ENCODE data around the gene COX8A. TPM values are rescaled to one million over a fixed set of nuclear protein-coding genes. Genes with fewer than 3 reads are reported as not detected.

The COX8A gene
- total and polyA plus RNA-seq, 2 of the 13 experiments (the other 11 are each of a cell fraction or from before 2014, with no cell fraction given), result 202 to 406 TPM

DNA sequence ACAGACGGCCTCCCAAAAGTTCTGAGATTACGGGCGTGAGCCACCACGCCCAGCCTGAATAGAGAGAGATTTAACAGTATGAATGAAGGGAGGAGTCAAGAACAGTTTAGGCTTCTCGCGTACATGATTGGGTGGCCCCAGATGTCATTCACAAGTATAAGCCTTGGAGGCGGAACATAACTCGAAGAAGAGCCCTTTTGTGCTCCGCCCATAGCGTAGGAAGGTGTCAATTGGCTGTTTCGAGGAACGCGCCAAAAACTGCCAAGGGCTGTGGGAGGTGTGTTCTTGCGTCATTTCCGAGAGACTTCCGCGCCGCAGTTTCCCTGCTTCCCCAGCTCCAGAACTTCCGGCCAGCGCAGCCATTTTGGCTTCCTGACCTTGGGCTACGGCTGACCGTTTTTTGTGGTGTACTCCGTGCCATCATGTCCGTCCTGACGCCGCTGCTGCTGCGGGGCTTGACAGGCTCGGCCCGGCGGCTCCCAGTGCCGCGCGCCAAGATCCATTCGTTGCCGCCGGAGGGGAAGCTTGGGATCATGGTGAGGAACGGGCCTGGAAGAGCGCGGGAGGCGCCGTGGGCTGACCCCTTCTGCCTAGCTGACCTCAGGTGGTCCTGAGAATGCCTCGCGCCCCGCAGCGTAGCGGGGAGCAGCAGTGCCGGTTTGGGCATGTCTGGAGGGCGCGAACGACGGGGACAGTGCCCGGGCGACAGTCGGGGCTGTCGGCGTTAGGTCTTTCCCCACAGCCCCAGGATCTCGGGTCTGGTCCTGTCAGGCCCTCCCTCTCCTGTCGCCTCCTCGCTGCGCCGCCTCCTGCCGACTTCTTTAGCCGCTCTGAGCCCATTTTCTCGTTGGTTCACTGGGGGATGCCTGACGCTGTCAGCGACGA is at the start of gene COX8A (continued):
- TF ChIP-seq, protein P1, sequence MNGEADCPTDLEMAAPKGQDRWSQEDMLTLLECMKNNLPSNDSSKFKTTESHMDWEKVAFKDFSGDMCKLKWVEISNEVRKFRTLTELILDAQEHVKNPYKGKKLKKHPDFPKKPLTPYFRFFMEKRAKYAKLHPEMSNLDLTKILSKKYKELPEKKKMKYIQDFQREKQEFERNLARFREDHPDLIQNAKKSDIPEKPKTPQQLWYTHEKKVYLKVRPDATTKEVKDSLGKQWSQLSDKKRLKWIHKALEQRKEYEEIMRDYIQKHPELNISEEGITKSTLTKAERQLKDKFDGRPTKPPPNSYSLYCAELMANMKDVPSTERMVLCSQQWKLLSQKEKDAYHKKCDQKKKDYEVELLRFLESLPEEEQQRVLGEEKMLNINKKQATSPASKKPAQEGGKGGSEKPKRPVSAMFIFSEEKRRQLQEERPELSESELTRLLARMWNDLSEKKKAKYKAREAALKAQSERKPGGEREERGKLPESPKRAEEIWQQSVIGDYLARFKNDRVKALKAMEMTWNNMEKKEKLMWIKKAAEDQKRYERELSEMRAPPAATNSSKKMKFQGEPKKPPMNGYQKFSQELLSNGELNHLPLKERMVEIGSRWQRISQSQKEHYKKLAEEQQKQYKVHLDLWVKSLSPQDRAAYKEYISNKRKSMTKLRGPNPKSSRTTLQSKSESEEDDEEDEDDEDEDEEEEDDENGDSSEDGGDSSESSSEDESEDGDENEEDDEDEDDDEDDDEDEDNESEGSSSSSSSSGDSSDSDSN (CRISPR knock-in tag; IDR thresholded peaks at IDR 0.05), result peak; percentile 78; the same call in 1 of the 2 replicates
- TF ChIP-seq ESRRA (CRISPR knock-in tag; IDR thresholded peaks at IDR 0.05; ENCODE audit: low read depth), result peak; percentile 87
- peak; percentile 78 for TF ChIP-seq TGIF2 (CRISPR knock-in tag; IDR thresholded peaks at IDR 0.05)
- TF ChIP-seq FOXA1 (IDR thresholded peaks at IDR 0.05), result no peak
- no peak for TF ChIP-seq FOXA1 (CRISPR knock-in tag; IDR thresholded peaks at IDR 0.05)
- TF ChIP-seq MEF2D (CRISPR knock-in tag; IDR thresholded peaks at IDR 0.05), result 0 out of 2 replicates have a peak, but pooled peaks have one; percentile 15
- TF ChIP-seq ZNF431 (CRISPR knock-in tag; IDR thresholded peaks at IDR 0.05; ENCODE audit: borderline replicate concordance, low read depth), result peak; percentile 90
- TF ChIP-seq, protein P2, sequence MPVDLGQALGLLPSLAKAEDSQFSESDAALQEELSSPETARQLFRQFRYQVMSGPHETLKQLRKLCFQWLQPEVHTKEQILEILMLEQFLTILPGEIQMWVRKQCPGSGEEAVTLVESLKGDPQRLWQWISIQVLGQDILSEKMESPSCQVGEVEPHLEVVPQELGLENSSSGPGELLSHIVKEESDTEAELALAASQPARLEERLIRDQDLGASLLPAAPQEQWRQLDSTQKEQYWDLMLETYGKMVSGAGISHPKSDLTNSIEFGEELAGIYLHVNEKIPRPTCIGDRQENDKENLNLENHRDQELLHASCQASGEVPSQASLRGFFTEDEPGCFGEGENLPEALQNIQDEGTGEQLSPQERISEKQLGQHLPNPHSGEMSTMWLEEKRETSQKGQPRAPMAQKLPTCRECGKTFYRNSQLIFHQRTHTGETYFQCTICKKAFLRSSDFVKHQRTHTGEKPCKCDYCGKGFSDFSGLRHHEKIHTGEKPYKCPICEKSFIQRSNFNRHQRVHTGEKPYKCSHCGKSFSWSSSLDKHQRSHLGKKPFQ (CRISPR knock-in tag; IDR thresholded peaks at IDR 0.05; ENCODE audit: insufficient replicate concordance), result peak; percentile 17
- 0 out of 2 replicates have a peak, but pooled peaks have one; percentile 33 for TF ChIP-seq KLF13 (CRISPR knock-in tag; IDR thresholded peaks at IDR 0.05)
- no peak for TF ChIP-seq WIZ (CRISPR knock-in tag; IDR thresholded peaks at IDR 0.05)
- no peak for TF ChIP-seq ZNF652 (CRISPR knock-in tag; IDR thresholded peaks at IDR 0.05; ENCODE audit: borderline replicate concordance, low read depth)
- TF ChIP-seq TBX2 (CRISPR knock-in tag; IDR thresholded peaks at IDR 0.05; ENCODE audit: borderline replicate concordance), result peak; percentile 66
- TF ChIP-seq, protein P3, sequence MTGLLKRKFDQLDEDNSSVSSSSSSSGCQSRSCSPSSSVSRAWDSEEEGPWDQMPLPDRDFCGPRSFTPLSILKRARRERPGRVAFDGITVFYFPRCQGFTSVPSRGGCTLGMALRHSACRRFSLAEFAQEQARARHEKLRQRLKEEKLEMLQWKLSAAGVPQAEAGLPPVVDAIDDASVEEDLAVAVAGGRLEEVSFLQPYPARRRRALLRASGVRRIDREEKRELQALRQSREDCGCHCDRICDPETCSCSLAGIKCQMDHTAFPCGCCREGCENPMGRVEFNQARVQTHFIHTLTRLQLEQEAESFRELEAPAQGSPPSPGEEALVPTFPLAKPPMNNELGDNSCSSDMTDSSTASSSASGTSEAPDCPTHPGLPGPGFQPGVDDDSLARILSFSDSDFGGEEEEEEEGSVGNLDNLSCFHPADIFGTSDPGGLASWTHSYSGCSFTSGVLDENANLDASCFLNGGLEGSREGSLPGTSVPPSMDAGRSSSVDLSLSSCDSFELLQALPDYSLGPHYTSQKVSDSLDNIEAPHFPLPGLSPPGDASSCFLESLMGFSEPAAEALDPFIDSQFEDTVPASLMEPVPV (CRISPR knock-in tag; IDR thresholded peaks at IDR 0.05), result peak; percentile 80; the same call in 1 of the 2 replicates
- TF ChIP-seq, protein P4, sequence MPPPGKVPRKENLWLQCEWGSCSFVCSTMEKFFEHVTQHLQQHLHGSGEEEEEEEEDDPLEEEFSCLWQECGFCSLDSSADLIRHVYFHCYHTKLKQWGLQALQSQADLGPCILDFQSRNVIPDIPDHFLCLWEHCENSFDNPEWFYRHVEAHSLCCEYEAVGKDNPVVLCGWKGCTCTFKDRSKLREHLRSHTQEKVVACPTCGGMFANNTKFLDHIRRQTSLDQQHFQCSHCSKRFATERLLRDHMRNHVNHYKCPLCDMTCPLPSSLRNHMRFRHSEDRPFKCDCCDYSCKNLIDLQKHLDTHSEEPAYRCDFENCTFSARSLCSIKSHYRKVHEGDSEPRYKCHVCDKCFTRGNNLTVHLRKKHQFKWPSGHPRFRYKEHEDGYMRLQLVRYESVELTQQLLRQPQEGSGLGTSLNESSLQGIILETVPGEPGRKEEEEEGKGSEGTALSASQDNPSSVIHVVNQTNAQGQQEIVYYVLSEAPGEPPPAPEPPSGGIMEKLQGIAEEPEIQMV (CRISPR knock-in tag; IDR thresholded peaks at IDR 0.05; ENCODE audit: low read depth), result no peak
- peak; percentile 88; the same call in 1 of the 2 replicates for TF ChIP-seq BCL3 (CRISPR knock-in tag; IDR thresholded peaks at IDR 0.05)
- peak; percentile 54; the same call in 1 of the 2 replicates for TF ChIP-seq FOXA3 (CRISPR knock-in tag; IDR thresholded peaks at IDR 0.05)

Measured in HepG2 (cell line).